GM12864 (cell line): ENCODE results near the gene NSUN6.
"Not testable (repeated sequence)": the region's sequence is repeated elsewhere in the genome, so short reads cannot be mapped to it uniquely, and the experiment has no call there.

Source experiments
- DNase-seq: peaks from one replicate; pipeline ENCODE4 v3.0.0-alpha.2; 2011; ENCODE audit warnings: low read depth
- H3K4me3 ChIP-seq: 2 replicates; pipeline ENCODE4 v1.5.1; 2011; ENCODE audit warnings: mild to moderate bottlenecking, low read depth, low read length, control low read depth
- TF ChIP-seq, protein P1 (sequence below): IDR thresholded peaks from 2 replicates; pipeline ENCODE4 v1.5.1; 2011; ENCODE audit warnings: low read depth, mild to moderate bottlenecking, moderate library complexity, low read length, control low read depth, inconsistent platforms; ENCODE audit errors: missing control alignments

NSUN6 gene

DNA sequence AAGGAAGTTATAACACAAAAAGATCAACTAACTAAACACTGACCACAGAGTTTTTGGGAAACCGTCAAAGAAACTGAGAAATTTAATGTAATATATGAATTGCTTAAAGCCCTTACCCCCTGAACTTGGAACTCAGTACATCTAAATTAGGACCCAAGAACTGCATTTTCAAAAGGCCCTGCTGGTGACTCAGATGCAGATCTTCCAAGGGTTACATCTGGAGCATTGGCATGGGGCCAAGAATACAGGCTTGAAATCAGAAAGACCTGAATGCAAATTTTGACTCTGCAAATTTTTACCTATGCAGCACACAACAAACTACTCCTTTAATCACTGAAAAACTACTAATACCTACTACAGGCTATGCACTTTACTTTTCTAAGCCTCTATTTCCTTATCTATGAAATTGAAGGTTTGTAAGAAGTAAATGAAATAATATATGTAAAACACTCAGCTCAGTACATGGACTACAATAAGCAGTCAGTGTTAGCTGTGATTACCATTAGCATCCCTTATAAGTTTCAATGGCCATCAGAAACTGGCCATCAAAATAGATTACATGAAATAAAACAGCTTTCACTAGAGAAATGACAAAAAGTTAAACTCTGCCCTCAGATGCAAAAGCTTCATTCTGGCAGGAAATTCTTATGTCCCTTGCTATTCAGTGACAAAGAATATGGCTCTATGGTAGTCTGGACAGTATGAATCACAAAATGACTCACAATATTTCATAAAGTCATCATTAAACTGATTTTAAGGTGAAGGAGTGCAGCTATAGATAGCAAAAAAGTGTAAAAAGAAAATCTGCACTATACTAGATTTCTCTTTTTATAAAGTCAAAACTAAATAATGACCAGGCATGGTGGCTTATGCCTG, 43.6 kb downstream of the NSUN6 start:
- peak; percentile 18 for DNase-seq
- H3K4me3 ChIP-seq, result no peak overlapping the region

DNA sequence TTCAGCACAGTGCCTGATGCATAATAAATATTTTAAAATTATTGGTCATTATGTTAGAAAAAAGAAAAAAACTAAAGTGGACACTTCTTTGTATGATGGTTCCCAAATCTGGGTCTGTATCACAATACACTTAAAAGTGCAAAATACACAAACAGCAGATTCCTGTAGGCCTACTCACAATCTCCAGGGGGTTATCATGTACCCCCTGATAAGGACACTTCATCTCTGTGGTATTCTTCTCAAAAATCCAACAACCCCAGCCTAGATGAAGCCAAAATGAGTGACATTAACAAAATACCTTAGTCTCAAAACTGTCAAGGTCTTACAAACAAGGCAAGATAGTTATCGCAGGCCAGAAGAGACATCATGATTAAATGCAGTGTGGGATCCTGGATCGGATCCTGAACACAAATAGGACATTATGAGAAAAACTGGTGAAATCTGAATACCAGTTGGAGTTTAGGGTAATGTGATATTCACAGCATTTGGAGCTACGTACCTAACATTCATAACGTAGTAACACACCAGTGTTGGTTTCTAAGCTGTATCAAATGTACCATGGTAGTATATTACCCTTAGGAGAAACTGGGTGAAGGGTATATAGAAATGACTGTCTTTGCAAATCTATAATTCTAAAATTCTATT, 45.2 kb downstream of the NSUN6 start:
- TF ChIP-seq, protein P1, sequence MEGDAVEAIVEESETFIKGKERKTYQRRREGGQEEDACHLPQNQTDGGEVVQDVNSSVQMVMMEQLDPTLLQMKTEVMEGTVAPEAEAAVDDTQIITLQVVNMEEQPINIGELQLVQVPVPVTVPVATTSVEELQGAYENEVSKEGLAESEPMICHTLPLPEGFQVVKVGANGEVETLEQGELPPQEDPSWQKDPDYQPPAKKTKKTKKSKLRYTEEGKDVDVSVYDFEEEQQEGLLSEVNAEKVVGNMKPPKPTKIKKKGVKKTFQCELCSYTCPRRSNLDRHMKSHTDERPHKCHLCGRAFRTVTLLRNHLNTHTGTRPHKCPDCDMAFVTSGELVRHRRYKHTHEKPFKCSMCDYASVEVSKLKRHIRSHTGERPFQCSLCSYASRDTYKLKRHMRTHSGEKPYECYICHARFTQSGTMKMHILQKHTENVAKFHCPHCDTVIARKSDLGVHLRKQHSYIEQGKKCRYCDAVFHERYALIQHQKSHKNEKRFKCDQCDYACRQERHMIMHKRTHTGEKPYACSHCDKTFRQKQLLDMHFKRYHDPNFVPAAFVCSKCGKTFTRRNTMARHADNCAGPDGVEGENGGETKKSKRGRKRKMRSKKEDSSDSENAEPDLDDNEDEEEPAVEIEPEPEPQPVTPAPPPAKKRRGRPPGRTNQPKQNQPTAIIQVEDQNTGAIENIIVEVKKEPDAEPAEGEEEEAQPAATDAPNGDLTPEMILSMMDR, result no peak

More for the DNA sequence above, 43.6 kb downstream of the NSUN6 start:
- TF ChIP-seq, protein P1, result no peak

DNA sequence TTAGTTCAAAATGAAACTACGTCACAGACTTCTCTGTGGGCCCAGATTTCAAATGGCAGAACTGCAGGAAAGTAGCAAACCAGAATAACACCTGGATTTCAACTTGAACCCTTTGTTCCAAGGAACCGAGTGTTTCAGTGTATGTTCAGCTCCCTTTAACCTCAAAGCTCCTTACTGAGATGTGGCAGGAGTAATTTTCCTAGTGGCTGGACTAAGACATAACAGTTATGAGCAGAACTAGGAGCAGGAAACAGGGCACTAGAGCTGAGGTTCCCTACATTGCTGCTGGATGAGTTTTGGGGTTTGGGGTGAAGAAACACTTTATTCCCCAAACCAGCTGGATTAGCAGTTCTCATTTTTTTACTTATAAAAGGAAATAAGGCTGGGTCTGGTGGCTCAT, 50.1 kb downstream of the NSUN6 start:
- TF ChIP-seq, protein P1, result no peak
- no peak overlapping the region for H3K4me3 ChIP-seq
- DNase-seq, result no peak

More for the DNA sequence above, 45.2 kb downstream of the NSUN6 start:
- DNase-seq, result no peak
- H3K4me3 ChIP-seq, result no peak overlapping the region

DNA sequence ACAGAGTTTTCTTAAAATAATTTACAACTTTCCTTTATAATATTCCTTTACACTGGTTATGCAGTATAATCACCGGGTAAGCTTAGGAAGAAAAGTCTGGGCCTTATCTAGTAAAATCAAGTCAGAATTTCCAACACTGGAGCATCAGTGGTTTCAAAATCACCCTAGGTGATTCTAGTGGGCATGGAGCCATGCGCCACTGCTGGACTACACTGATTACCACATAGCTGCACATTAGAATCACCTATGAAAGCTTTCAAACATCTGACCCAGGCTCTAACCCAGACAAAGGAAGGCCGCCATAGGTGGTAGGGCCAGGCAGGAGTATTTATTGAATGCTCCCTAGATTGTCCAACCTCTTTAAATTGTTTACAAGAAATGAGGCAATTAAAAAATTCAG, 52.0 kb downstream of the NSUN6 start:
- H3K4me3 ChIP-seq, result no peak overlapping the region
- TF ChIP-seq, protein P1, result no peak
- DNase-seq, result no peak

DNA sequence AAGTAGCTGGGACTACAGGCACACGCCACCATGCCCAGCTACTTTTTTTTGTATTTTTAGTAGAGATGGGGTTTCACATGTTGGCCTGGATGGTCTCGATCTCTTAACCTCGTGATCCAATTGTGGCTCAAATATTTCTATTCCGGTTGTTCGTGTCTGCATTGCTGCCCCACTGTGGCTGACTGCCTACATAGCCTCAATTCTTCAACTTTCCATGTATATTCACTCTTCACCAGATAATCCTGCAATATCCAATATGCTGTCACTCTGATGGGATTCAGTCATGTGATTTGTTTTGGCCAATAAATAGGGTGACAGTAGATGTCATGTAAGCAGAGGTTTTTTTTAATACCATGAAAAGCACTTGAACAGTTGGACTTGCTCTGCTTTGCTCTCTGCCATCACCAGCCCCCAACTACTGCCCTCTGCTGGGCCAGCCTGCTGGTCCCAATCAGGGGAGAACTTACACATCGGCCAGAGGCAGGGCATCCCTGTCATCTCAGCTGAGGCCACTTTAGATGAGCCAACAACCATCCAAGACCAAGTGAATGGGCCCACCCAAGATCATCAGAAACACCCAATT, 56.7 kb downstream of the NSUN6 start:
- TF ChIP-seq, protein P1, result peak; percentile 36
- H3K4me3 ChIP-seq, result no peak overlapping the region
- DNase-seq, result no peak

DNA sequence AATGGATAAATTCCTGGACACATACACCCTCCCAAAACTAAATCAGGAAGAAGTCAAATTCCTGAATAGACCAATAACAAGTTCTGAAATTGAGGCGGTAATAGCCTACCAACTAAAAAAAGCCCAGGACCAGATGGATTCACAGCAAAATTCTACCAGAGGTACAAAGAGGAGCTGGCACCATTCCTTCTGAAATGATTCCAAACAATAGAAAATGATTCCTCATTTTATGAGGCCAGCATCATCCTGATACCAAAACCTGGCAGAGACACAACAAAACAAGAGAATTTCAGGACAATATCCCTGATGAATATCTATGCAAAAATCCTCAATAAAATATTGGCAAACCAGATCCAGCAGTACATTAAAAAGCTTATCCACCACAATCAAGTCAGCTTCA, 60.2 kb downstream of the NSUN6 start:
- not testable (repeated sequence) for H3K4me3 ChIP-seq, DNase-seq

DNA sequence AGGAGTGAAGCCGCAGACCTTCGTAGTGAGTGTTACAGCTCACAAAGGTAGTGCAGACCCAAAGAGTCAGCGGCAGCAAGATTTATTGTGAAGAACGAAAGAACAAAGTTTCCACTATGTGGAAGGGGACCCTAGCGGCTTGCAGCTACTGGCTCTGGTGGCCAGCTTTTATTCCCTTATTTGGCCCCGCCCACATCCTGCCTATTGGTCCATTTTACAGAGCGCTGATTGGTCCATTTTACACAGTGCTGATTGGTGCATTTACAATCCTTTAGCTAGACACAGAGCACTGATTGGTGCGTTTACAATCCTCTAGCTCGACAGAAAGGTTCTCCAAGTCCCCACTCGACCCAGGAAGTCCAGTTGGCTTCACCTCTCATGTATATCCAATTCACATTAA, 64.8 kb downstream of the NSUN6 start:
- DNase-seq, H3K4me3 ChIP-seq: not testable (repeated sequence)
